Measurements from ENCODE around the gene RNGTT. TPM values are rescaled to one million over a fixed set of nuclear protein-coding genes. Genes with fewer than 3 reads are reported as not detected.

RNGTT gene
- total and polyA plus RNA-seq, 2 experiments from 2014 or later = 9.2 to 21.5 TPM

GRCh38 chr6:88574031-88574430 is 389.4 kb downstream of the RNGTT start:
- TF ChIP-seq EZH2phosphoT487 (IDR thresholded peaks at IDR 0.05; ENCODE audit: insufficient read depth, low read depth) = no peak
- TF ChIP-seq EZH2 (IDR thresholded peaks at IDR 0.05; ENCODE audit: insufficient read depth, poor library complexity, severe bottlenecking) = no peak
- no peaks in the 10 kb centered on the region for H3K36me3 ChIP-seq (ENCODE audit: low read depth)
- no peak overlapping the region for H3K4me2 ChIP-seq (ENCODE audit: unreplicated experiment)
- in situ Hi-C loops (cut with MboI) = no loop called here
- H3K4me3 ChIP-seq = no peak overlapping the region
- no peak for DNase-seq
- no peaks in the 10 kb centered on the region for H3F3A ChIP-seq (ENCODE audit: insufficient read depth)
- H3K9ac ChIP-seq = no peak overlapping the region
- no peaks in the 10 kb centered on the region for H3K79me2 ChIP-seq (ENCODE audit: insufficient read depth)
- H4K20me1 ChIP-seq (ENCODE audit: insufficient read depth) = no peaks in the 10 kb centered on the region
- no peaks in the 10 kb centered on the region for H3K9me3 ChIP-seq (ENCODE audit: low read depth)
- 60 to 61% methylated on average over 9 of the region's 9 CpGs for WGBS, 2 experiments (ENCODE audit: low coverage in 1 of 2, low lambda C conversion rate in 2 of 2, missing lambda C conversion rate in 2 of 2)
- no peak overlapping the region for H2AFZ ChIP-seq
- no peaks in the 10 kb centered on the region for H3K4me1 ChIP-seq (ENCODE audit: insufficient read depth)
- no peak overlapping the region for H3K27ac ChIP-seq
- H3K27me3 ChIP-seq (replicated peaks; ENCODE audit: insufficient read depth) = no peaks in the 10 kb centered on the region; the same call in 1 of the 2 replicates
- no peaks in the 10 kb centered on the region for H3K9me2 ChIP-seq (ENCODE audit: insufficient read depth)

DNA sequence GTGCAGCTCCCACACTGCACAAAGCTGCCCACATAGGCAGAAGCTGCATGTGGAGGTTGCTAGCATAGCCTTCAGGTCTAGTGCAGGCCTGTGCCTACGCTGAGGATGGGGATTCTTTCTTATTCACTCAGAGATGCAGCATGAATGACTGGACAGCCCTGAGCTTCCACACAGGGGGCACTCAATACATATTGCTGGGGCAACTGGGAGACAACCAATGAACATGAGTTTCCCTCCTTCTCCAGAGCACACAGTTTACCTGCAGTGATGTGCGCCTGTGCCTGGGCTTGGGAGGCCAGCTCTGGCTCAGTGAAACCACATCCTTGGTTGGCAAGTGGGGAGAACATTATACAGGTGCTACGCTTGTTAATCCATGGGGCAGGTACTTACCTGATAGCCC is 389.9 kb downstream of the RNGTT start:
- H3K4me2 ChIP-seq (ENCODE audit: unreplicated experiment) = no peak overlapping the region
- 24 to 25% methylated on average over 3 of the region's 3 CpGs for WGBS, 2 experiments (ENCODE audit: low coverage in 1 of 2, low lambda C conversion rate in 2 of 2, missing lambda C conversion rate in 2 of 2)
- H3K9ac ChIP-seq = no peak overlapping the region
- no peak overlapping the region for H2AFZ ChIP-seq
- no peaks in the 10 kb centered on the region for H3K4me1 ChIP-seq (ENCODE audit: insufficient read depth)
- H3K9me3 ChIP-seq (ENCODE audit: low read depth) = no peaks in the 10 kb centered on the region
- in situ Hi-C loops (cut with MboI) = no loop called here
- no peaks in the 10 kb centered on the region for H3F3A ChIP-seq (ENCODE audit: insufficient read depth)
- no peaks in the 10 kb centered on the region for H4K20me1 ChIP-seq (ENCODE audit: insufficient read depth)
- H3K27ac ChIP-seq = no peak overlapping the region
- no peaks in the 10 kb centered on the region for H3K9me2 ChIP-seq (ENCODE audit: insufficient read depth)
- DNase-seq = no peak
- H3K4me3 ChIP-seq = no peak overlapping the region
- no peak for TF ChIP-seq EZH2 (IDR thresholded peaks at IDR 0.05; ENCODE audit: insufficient read depth, poor library complexity, severe bottlenecking)
- TF ChIP-seq EZH2phosphoT487 (IDR thresholded peaks at IDR 0.05; ENCODE audit: insufficient read depth, low read depth) = no peak
- no peaks in the 10 kb centered on the region; the same call in 1 of the 2 replicates for H3K27me3 ChIP-seq (replicated peaks; ENCODE audit: insufficient read depth)
- H3K79me2 ChIP-seq (ENCODE audit: insufficient read depth) = no peaks in the 10 kb centered on the region
- no peaks in the 10 kb centered on the region for H3K36me3 ChIP-seq (ENCODE audit: low read depth)

DNA sequence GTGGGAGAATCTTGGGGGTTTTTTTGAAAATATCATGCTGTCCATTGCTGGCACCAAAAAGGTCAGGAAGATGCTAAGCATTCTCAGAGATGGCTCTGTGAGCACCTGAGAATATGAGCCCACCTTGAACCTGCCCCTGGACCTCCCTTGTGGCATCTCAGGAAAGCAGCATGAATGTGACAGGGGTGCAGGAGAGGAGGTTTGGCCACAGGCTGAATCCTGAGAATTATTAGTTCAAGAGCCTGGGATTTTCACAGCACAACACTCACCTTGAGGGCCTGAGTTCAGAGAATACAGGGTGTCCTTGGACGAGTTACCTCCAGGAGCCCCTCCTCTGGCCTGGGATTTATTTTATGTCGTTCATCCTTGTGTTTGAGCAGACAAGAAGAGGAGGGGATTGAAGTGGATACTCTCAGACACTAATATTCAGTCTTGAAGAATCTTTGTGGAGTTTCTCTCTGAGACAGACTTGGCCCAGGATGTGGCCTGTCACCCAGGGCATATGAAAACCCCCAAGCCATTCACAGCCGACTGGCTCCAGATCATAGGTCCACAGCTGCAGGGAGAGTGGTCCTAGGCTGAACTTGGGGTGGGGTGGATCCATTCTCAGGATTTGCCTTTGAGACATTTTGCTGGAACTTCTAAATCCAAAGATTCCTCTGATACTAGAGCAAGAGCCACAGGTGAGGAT is 390.8 kb downstream of the RNGTT start:
- no peaks in the 10 kb centered on the region for H3F3A ChIP-seq (ENCODE audit: insufficient read depth)
- no peaks in the 10 kb centered on the region for H3K9me2 ChIP-seq (ENCODE audit: insufficient read depth)
- H2AFZ ChIP-seq = no peak overlapping the region
- H3K4me2 ChIP-seq (ENCODE audit: unreplicated experiment) = no peak overlapping the region
- DNase-seq = no peak
- no peak overlapping the region for H3K9ac ChIP-seq
- WGBS, 2 experiments (ENCODE audit: low coverage in 1 of 2, low lambda C conversion rate in 2 of 2, missing lambda C conversion rate in 2 of 2) = 18 to 20% methylated on average over 3 of the region's 3 CpGs
- TF ChIP-seq EZH2phosphoT487 (IDR thresholded peaks at IDR 0.05; ENCODE audit: insufficient read depth, low read depth) (no peak), EZH2 (IDR thresholded peaks at IDR 0.05; ENCODE audit: insufficient read depth, poor library complexity, severe bottlenecking) (no peak)
- no peaks in the 10 kb centered on the region for H3K79me2 ChIP-seq (ENCODE audit: insufficient read depth)
- H4K20me1 ChIP-seq (ENCODE audit: insufficient read depth) = no peaks in the 10 kb centered on the region
- no peak overlapping the region for H3K27ac ChIP-seq
- H3K27me3 ChIP-seq (replicated peaks; ENCODE audit: insufficient read depth) = no peaks in the 10 kb centered on the region; the same call in none of the 2 replicates
- in situ Hi-C loops (cut with MboI) = no loop called here
- no peaks in the 10 kb centered on the region for H3K36me3 ChIP-seq (ENCODE audit: low read depth)
- H3K4me1 ChIP-seq (ENCODE audit: insufficient read depth) = no peaks in the 10 kb centered on the region
- no peak overlapping the region for H3K4me3 ChIP-seq
- no peaks in the 10 kb centered on the region for H3K9me3 ChIP-seq (ENCODE audit: low read depth)

GRCh38 chr6:88569959-88570358 is 393.5 kb downstream of the RNGTT start:
- no peak overlapping the region for H3K9ac ChIP-seq
- H3K36me3 ChIP-seq (ENCODE audit: low read depth) = no peaks in the 10 kb centered on the region
- H2AFZ ChIP-seq = no peak overlapping the region
- H4K20me1 ChIP-seq (ENCODE audit: insufficient read depth) = no peaks in the 10 kb centered on the region
- H3K79me2 ChIP-seq (ENCODE audit: insufficient read depth) = no peaks in the 10 kb centered on the region
- TF ChIP-seq EZH2phosphoT487 (IDR thresholded peaks at IDR 0.05; ENCODE audit: insufficient read depth, low read depth) = no peak
- H3K4me2 ChIP-seq (ENCODE audit: unreplicated experiment) = no peak overlapping the region
- in situ Hi-C loops (cut with MboI) = no loop called here
- no peaks in the 10 kb centered on the region for H3K4me1 ChIP-seq (ENCODE audit: insufficient read depth)
- no peak overlapping the region for H3K4me3 ChIP-seq
- H3K9me3 ChIP-seq (ENCODE audit: low read depth) = no peaks in the 10 kb centered on the region
- H3K9me2 ChIP-seq (ENCODE audit: insufficient read depth) = no peaks in the 10 kb centered on the region
- H3K27me3 ChIP-seq (replicated peaks; ENCODE audit: insufficient read depth) = no peaks in the 10 kb centered on the region; the same call in 1 of the 2 replicates
- no peak for DNase-seq
- H3K27ac ChIP-seq = no peak overlapping the region
- H3F3A ChIP-seq (ENCODE audit: insufficient read depth) = no peaks in the 10 kb centered on the region

DNA sequence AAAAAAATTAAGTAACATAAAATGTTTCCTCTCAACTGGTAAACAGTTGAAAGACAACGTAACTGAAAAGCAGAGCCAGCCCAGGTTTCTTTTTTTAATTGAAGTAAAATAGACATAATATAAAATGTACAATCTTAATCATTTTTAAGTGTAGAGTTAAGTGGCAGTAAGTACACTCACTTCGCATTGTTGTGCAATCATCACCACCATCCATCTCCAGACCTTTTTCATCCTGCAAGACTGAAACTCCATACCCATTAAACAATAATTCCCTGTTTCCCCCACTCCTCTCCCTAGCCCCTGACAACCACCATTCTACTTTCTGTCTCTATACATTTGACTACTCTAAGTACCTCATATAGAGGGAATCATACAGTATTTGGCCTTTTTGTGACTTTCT is 395.7 kb downstream of the RNGTT start:
- Histone ChIP-seq H3K27ac (no peak overlapping the region), H3K4me3 (no peak overlapping the region), H3K9me2 (ENCODE audit: insufficient read depth) (no peaks in the 10 kb centered on the region), H2AFZ (no peak overlapping the region), H3K79me2 (ENCODE audit: insufficient read depth) (no peaks in the 10 kb centered on the region), H3K36me3 (ENCODE audit: low read depth) (no peaks in the 10 kb centered on the region), H3K9ac (no peak overlapping the region), H4K20me1 (ENCODE audit: insufficient read depth) (no peaks in the 10 kb centered on the region), H3K9me3 (ENCODE audit: low read depth) (no peaks in the 10 kb centered on the region), H3K4me1 (ENCODE audit: insufficient read depth) (no peaks in the 10 kb centered on the region), H3K27me3 (replicated peaks; ENCODE audit: insufficient read depth) (no peaks in the 10 kb centered on the region; the same call in 1 of the 2 replicates), H3K4me2 (ENCODE audit: unreplicated experiment) (no peak overlapping the region), H3F3A (ENCODE audit: insufficient read depth) (no peaks in the 10 kb centered on the region)
- WGBS, 2 experiments (ENCODE audit: low coverage in 1 of 2, low lambda C conversion rate in 2 of 2, missing lambda C conversion rate in 2 of 2) = 42 to 45% methylated on average over 2 of the region's 2 CpGs
- DNase-seq = no peak
- TF ChIP-seq EZH2 (IDR thresholded peaks at IDR 0.05; ENCODE audit: insufficient read depth, poor library complexity, severe bottlenecking) (no peak), EZH2phosphoT487 (IDR thresholded peaks at IDR 0.05; ENCODE audit: insufficient read depth, low read depth) (no peak)
- in situ Hi-C loops (cut with MboI) = no loop called here
